A549 (cell line): ENCODE data around the gene SLC24A4. TPM values are rescaled to one million over a fixed set of nuclear protein-coding genes. Genes with fewer than 3 reads are reported as not detected.

Source experiments
- ATAC-seq, 2 experiments: fragments of 200-7000 bp in 1 of 2; fragments of >200 bp in 1 of 2; cut with Nextera tagmentation in 1 of 2; cut with Tn5 transposase in 1 of 2; 3 replicates each; pipeline versions ENCODE4 v1.8.0 to v1.9.1; 2018 to 2020; ENCODE audit warnings: mild to moderate bottlenecking in 1 of 2, moderate library complexity in 1 of 2
- CTCF ChIA-PET: fragments of 300-600 bp; sonication (Branson Sonifier 250); formaldehyde crosslinking; extraction: SDS; loops from one replicate; lab custom pipeline; 2021; ENCODE audit warnings: antibody characterized with exemption, inconsistent platforms; lab: Yijun Ruan, JAX
- POLR2A ChIA-PET: fragments of 350-600 bp; formaldehyde crosslinking; extraction: SDS; loops from one replicate; lab custom pipeline; 2021; ENCODE audit warnings: antibody characterized with exemption, inconsistent platforms; lab: Yijun Ruan, JAX
- DNase-seq, 2 experiments: peaks; one replicate each; pipeline versions ENCODE4 v3.0.0 to v3.0.0-alpha.2; 2011 to 2016; ENCODE audit warnings: low read depth in 1 of 2, low spot score in 1 of 2
- FAIRE-seq: peaks from 2 replicates; lab custom pipeline; 2011; peaks lifted over from hg19 to GRCh38; lab: Jason Lieb, UNC
- H3K27ac ChIP-seq, 2 experiments: fragments of >200 bp; sonication (Bioruptor Twin); formaldehyde crosslinking; 3 replicates each; pipeline ENCODE4 v1.5.1; 2016 to 2017
- H3K4me1 ChIP-seq: fragments of >200 bp; sonication (Bioruptor Twin); formaldehyde crosslinking; 3 replicates; pipeline ENCODE4 v1.6.1; 2016
- H3K4me2 ChIP-seq: fragments of >200 bp; sonication (Bioruptor Twin); formaldehyde crosslinking; 3 replicates; pipeline ENCODE4 v1.6.1; 2016
- H3K4me3 ChIP-seq: fragments of >200 bp; sonication (Bioruptor Twin); formaldehyde crosslinking; 3 replicates; pipeline ENCODE4 v1.5.1; 2016
- H3K9me3 ChIP-seq: fragments of >200 bp; sonication (Bioruptor Twin); formaldehyde crosslinking; 3 replicates; pipeline ENCODE4 v1.6.1; 2016
- CHD2 ChIP-seq: fragments of 150-350 bp; IDR thresholded peaks from 2 replicates; pipeline ENCODE4 v1.6.1; 2014; ENCODE audit warnings: low read length; ENCODE audit not compliant: partially characterized antibody
- CHD4 ChIP-seq: fragments of 200-600 bp; sonication (generic); IDR thresholded peaks from 2 replicates; pipeline ENCODE4 v1.6.1; 2016; ENCODE audit warnings: antibody characterized with exemption, mild to moderate bottlenecking, borderline replicate concordance
- EHF ChIP-seq: fragments of 250-450 bp; sonication (Bioruptor Pico); IDR thresholded peaks from 2 replicates; pipeline ENCODE4 v1.5.0; 2020; ENCODE audit warnings: mild to moderate bottlenecking
- ELK1 ChIP-seq: fragments of 150-350 bp; IDR thresholded peaks from 2 replicates; pipeline ENCODE4 v1.6.1; 2014; ENCODE audit warnings: low read depth, mild to moderate bottlenecking, low read length
- EP300 ChIP-seq, 2 experiments: fragments of >200 bp; sonication (Bioruptor Twin); formaldehyde crosslinking; IDR thresholded peaks; 2 replicates in 1 of 2; 3 replicates in 1 of 2; pipeline ENCODE4 v1.6.1; 2016 to 2017
- FOSB ChIP-seq: fragments of 250-450 bp; sonication (Bioruptor Pico); IDR thresholded peaks from 2 replicates; pipeline ENCODE4 v1.5.0; 2020; ENCODE audit warnings: mild to moderate bottlenecking, moderate library complexity
- HDAC2 ChIP-seq: fragments of 200-600 bp; sonication (generic); IDR thresholded peaks from 2 replicates; pipeline ENCODE4 v1.6.1; 2016
- JUNB ChIP-seq: fragments of >200 bp; sonication (Bioruptor Twin); formaldehyde crosslinking; IDR thresholded peaks from 2 replicates; pipeline ENCODE4 v1.6.1; 2016
- KDM5A ChIP-seq: fragments of 200-600 bp; sonication (generic); IDR thresholded peaks from 2 replicates; pipeline ENCODE4 v1.6.1; 2016; ENCODE audit warnings: antibody characterized with exemption, mild to moderate bottlenecking
- MAFK ChIP-seq: fragments of 450-650 bp; IDR thresholded peaks from 2 replicates; pipeline ENCODE4 v1.6.1; 2014; ENCODE audit not compliant: partially characterized antibody
- MAZ ChIP-seq: fragments of 150-350 bp; IDR thresholded peaks from 2 replicates; pipeline ENCODE4 v1.6.1; 2014; ENCODE audit warnings: antibody characterized with exemption, low read depth, low read length, borderline replicate concordance
- NFE2L2 ChIP-seq: fragments of 150-350 bp; conservative IDR thresholded peaks from 2 replicates; pipeline ENCODE4 v1.6.1; 2014; ENCODE audit warnings: low read length
- PBX3 ChIP-seq: IDR thresholded peaks from 2 replicates; pipeline ENCODE4 v1.6.1; 2012
- SMC3 ChIP-seq: fragments of >200 bp; sonication (Bioruptor Twin); formaldehyde crosslinking; IDR thresholded peaks from 3 replicates; pipeline ENCODE4 v1.6.1; 2018; ENCODE audit warnings: inconsistent platforms
- ZFP36 ChIP-seq: fragments of 450-650 bp; IDR thresholded peaks from 2 replicates; pipeline ENCODE4 v1.6.1; 2014; ENCODE audit warnings: borderline replicate concordance; ENCODE audit not compliant: partially characterized antibody
- ZSCAN20 ChIP-seq: fragments of 250-450 bp; sonication (Bioruptor Pico); IDR thresholded peaks from 2 replicates; pipeline ENCODE4 v1.8.0; 2022; ENCODE audit warnings: mild to moderate bottlenecking, moderate library complexity
- WGBS: methylation state at CpG from one replicate; pipeline ENCODE4 v1.1.6; 2017; ENCODE audit errors: missing lambda C conversion rate; 5-methylcytosine and 5-hydroxymethylcytosine counted together
- polyA plus RNA-seq, 4 experiments: library from polyadenylated mRNA; depleted of rRNA in 3 of 4; stranded (reverse); fragments of >200 nt; fragmentation: RNase III in 1 of 4; extraction: RNeasy Plus Mini Kit Qiagen cat#74134 plus additional on column Dnase treatment in 1 of 4; gene quantifications; 2 replicates in 3 of 4; 3 replicates in 1 of 4; pipeline ENCODE4 v1.2.3, GENCODE V29; 2011 to 2017
- TF ChIP-seq, protein P1 (sequence below): fragments of >200 bp; sonication (Bioruptor Twin); formaldehyde crosslinking; IDR thresholded peaks from 3 replicates; pipeline ENCODE4 v1.6.1; 2016
- TF ChIP-seq, protein P2 (sequence below): IDR thresholded peaks from 2 replicates; pipeline ENCODE4 v1.6.1; 2012; ENCODE audit warnings: low read depth, borderline replicate concordance

Gene SLC24A4
- polyA plus RNA-seq, 2 of the 4 experiments (the other 2 are of a cell fraction), result 0.05 to 0.19 TPM

DNA sequence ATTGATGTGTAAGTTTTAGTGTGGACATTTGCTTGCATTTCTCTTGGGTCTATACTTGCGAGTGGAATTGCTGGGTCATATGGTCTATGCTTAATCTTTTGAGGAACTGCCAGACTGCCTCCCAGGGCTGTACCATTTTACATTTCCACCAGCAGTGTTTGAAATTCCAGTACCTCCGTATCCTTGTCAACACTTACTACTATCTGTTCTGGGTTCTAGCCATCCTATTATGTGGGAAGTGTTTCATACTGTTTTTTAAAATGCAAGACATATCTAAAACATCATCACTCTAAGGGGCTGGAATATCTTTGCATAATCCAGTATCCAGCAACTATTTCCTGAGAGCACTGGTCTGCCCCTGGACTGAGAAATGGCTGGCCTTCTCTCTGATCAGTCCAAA is 110.4 kb downstream of the SLC24A4 start:
- 76% methylated on average over 2 of the region's 2 CpGs for WGBS
- FAIRE-seq, result peak; percentile 36
- TF ChIP-seq SMC3, result no peak
- peak; percentile 66 for TF ChIP-seq ZFP36

GRCh38 chr14:92435154-92435553 is 112.2 kb downstream of the SLC24A4 start:
- FAIRE-seq (no peak), ATAC-seq (no peak), DNase-seq (no peak)
- TF ChIP-seq EHF (CRISPR knock-in tag) (no peak), FOSB (CRISPR knock-in tag) (no peak), EP300 (IDR thresholded peaks at IDR 0.05) (no peak), PBX3 (no peak), MAZ (no peak), ELK1 (no peak), JUNB (no peak), NFE2L2 (no peak), KDM5A (no peak), CHD4 (no peak), ZSCAN20 (no peak)
- TF ChIP-seq, protein P1, sequence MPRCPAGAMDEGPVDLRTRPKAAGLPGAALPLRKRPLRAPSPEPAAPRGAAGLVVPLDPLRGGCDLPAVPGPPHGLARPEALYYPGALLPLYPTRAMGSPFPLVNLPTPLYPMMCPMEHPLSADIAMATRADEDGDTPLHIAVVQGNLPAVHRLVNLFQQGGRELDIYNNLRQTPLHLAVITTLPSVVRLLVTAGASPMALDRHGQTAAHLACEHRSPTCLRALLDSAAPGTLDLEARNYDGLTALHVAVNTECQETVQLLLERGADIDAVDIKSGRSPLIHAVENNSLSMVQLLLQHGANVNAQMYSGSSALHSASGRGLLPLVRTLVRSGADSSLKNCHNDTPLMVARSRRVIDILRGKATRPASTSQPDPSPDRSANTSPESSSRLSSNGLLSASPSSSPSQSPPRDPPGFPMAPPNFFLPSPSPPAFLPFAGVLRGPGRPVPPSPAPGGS, result no peak
- TF ChIP-seq, protein P2, sequence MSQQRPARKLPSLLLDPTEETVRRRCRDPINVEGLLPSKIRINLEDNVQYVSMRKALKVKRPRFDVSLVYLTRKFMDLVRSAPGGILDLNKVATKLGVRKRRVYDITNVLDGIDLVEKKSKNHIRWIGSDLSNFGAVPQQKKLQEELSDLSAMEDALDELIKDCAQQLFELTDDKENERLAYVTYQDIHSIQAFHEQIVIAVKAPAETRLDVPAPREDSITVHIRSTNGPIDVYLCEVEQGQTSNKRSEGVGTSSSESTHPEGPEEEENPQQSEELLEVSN, result no peak
- Histone ChIP-seq H3K4me2 (no peak overlapping the region), H3K4me1 (no peaks in the 10 kb centered on the region), H3K9me3 (0 out of 3 replicates have a peak, but pooled peaks cover 7% of the 10 kb centered on the region), H3K4me3 (no peak overlapping the region), H3K27ac (no peak overlapping the region)
- ChIA-PET POLR2A (no interaction called here), CTCF (interaction anchor here (1.2 kb wide), 1 partner anchor 14 kb away, joined by 3 read pairs; no protein-coding TSS in a partner anchor)

More for the DNA sequence above, 110.4 kb downstream of the SLC24A4 start:
- POLR2A ChIA-PET, result no interaction called here
- DNase-seq (no peak), ATAC-seq (no peak)
- Histone ChIP-seq H3K4me1 (no peaks in the 10 kb centered on the region), H3K9me3 (0 out of 3 replicates have a peak, but pooled peaks cover 7% of the 10 kb centered on the region), H3K4me3 (no peak overlapping the region), H3K4me2 (no peak overlapping the region), H3K27ac (no peak overlapping the region)
- CTCF ChIA-PET, result no interaction called here

DNA sequence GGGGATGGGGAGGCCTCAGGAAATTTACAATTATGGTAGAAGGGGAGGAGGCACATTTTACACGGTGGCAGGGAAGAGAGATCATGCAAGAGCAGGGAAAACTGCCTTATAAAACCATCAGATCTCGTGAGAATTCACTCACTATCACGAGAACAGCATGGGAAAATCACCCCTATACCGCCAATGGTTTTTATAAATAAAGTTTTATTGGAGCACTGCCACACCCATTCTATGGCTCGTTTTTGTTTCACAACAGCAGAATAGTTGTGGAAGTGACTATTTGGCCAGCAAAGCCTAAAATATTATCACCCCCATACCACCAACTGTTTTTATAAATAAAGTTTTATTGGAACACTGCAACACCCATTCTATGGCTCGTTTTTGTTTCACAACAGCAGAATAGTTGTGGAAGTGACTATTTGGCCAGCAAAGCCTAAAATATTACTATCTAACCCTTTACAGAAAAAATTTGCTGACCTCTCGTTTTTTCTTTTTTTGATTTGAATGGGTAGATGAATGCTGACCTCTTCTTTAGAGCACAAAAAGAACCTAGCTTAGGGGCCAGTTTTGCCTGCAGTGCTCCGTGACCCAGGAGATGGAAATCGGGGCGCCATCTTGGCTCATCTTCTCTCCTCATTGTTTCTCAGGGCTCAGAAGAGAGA is 113.3 kb downstream of the SLC24A4 start:
- CTCF ChIA-PET, result interaction anchor here (1.2 kb wide), 1 partner anchor 13 kb away, joined by 3 read pairs; no protein-coding TSS in a partner anchor
- 42% methylated on average over 10 of the region's 10 CpGs for WGBS

More for the DNA sequence above, 113.3 kb downstream of the SLC24A4 start:
- Histone ChIP-seq H3K27ac (no peak overlapping the region), H3K4me3 (no peak overlapping the region), H3K9me3 (0 out of 3 replicates have a peak, but pooled peaks cover 7% of the 10 kb centered on the region)
- FAIRE-seq, result no peak
- TF ChIP-seq MAFK (peak; percentile 76), HDAC2 (no peak), CHD2 (peak; percentile 27), KDM5A (no peak)
- TF ChIP-seq, all 56 proteins: peak for 2
- ATAC-seq (no peak), DNase-seq (no peak)
- POLR2A ChIA-PET, result no interaction called here
- Histone ChIP-seq H3K4me2 (no peak overlapping the region), H3K4me1 (no peaks in the 10 kb centered on the region)
